Vagina (tissue), 2 donors: ENCODE measurements around the gene PTPN5.

Experiments used
- POLR2A ChIP-seq, 2 donors: fragments of 450-650 bp; IDR thresholded peaks; one replicate each; pipeline ENCODE4 v1.6.1; 2017; ENCODE audit warnings: antibody characterized with exemption in 2 of 2, mild to moderate bottlenecking in 2 of 2, moderate library complexity in 2 of 2
- TF ChIP-seq, protein P1 (sequence below), 3 experiments: fragments of 450-650 bp in 2 of 3; fragments of 200-600 bp in 1 of 3; sonication (generic) in 1 of 3; IDR thresholded peaks; one replicate each; pipeline ENCODE4 v1.5.1; 2017 to 2019; ENCODE audit warnings: antibody characterized with exemption in 3 of 3, mild to moderate bottlenecking in 2 of 3, moderate library complexity in 2 of 3

DNA sequence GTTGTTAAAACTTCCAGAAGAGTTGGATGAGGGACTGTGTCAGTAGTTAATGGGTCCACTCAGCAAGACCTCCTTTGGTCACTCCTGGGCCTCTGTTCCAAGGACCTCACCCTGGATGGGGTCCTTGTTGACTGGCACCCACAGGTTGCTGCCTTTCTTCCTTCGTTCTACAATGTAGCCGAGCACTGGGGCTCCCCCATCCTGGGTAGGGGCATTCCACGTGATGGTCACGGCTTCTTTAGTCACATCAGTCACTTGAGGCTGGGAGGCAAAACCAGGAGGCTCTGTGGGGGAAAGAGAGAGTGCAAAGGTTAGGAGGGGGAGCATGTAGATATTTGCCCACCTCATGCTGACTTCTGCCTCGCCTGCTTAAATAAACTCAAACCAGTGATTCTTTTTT lies 81.1 kb downstream of the PTPN5 start:
- TF ChIP-seq, protein P1, sequence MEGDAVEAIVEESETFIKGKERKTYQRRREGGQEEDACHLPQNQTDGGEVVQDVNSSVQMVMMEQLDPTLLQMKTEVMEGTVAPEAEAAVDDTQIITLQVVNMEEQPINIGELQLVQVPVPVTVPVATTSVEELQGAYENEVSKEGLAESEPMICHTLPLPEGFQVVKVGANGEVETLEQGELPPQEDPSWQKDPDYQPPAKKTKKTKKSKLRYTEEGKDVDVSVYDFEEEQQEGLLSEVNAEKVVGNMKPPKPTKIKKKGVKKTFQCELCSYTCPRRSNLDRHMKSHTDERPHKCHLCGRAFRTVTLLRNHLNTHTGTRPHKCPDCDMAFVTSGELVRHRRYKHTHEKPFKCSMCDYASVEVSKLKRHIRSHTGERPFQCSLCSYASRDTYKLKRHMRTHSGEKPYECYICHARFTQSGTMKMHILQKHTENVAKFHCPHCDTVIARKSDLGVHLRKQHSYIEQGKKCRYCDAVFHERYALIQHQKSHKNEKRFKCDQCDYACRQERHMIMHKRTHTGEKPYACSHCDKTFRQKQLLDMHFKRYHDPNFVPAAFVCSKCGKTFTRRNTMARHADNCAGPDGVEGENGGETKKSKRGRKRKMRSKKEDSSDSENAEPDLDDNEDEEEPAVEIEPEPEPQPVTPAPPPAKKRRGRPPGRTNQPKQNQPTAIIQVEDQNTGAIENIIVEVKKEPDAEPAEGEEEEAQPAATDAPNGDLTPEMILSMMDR (IDR thresholded peaks at IDR 0.05), result no peak
- TF ChIP-seq POLR2A (IDR thresholded peaks at IDR 0.05), result no peak
